ENCODE measurements around the gene SLC35G2. TPM values are rescaled to one million over a fixed set of nuclear protein-coding genes. Genes with fewer than 3 reads are reported as not detected.

Gene SLC35G2
- total RNA-seq, 1 experiment from 2014 or later, result 6.6 TPM

DNA sequence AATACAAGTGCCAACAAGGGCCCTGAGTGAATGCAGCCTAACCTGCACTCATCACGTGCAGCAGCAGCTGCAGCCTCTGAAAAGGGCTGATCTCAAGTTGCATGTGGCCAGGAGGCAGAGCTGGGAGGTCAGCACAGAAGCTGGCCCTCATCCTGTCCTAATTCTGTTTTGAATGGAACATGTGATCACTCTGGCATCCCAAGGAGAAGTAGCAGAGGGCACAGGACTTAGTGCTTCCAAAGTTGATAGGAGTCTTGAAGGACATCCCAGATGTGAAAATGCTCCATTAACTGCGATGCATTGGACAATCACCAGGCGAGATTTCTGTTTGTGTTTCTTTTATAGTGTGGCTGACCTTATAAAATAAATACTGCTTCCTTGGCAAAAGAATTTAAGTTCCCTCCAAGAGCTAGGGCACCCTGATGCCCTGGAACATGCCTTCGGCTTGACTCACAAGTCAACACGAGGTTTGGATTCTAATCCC is 35.2 kb upstream of the SLC35G2 start:
- Histone ChIP-seq H4K8ac (replicated peaks; ENCODE audit: insufficient read length, low read depth, low read length) (no peak overlapping the region), H2BK12ac (ENCODE audit: insufficient read length, low read depth, low read length) (no peak overlapping the region), H4K5ac (ENCODE audit: insufficient read length, low read depth, low read length) (no peak overlapping the region), H3K4me1 (ENCODE audit: insufficient read depth, low read length) (0 out of 2 replicates have a peak, but pooled peaks cover 2% of the 10 kb centered on the region), H2AK5ac (ENCODE audit: insufficient read length, low read length) (no peak overlapping the region), H3K27ac (ENCODE audit: insufficient read length, low read depth, low read length) (no peak overlapping the region), H3K9me3 (ENCODE audit: control insufficient read depth, low read depth, low read length) (no peaks in the 10 kb centered on the region), H3K9ac (ENCODE audit: extremely low read depth, insufficient read length, low read length) (no peak overlapping the region), H3K56ac (ENCODE audit: insufficient read length, low read depth, low read length) (no peak overlapping the region), H2AFZ (ENCODE audit: low read length) (no peak overlapping the region), H3K23me2 (ENCODE audit: insufficient read length, low read depth, low read length, poor library complexity, severe bottlenecking) (no peaks in the 10 kb centered on the region), H3K18ac (ENCODE audit: insufficient read length, low read depth, low read length) (no peak overlapping the region), H3K4me2 (ENCODE audit: insufficient read depth, insufficient read length, low read length) (no peak overlapping the region), H4K91ac (ENCODE audit: insufficient read length, low read depth, low read length) (no peak overlapping the region), H3K4ac (ENCODE audit: low read depth, low read length) (no peak overlapping the region), H2BK20ac (ENCODE audit: low read depth, low read length, poor library complexity, severe bottlenecking) (no peak overlapping the region), H3K79me1 (ENCODE audit: insufficient read depth, low read depth, low read length, poor library complexity, severe bottlenecking) (no peaks in the 10 kb centered on the region), H3K27me3 (ENCODE audit: insufficient read depth, low read length) (no peaks in the 10 kb centered on the region), H4K20me1 (ENCODE audit: control insufficient read depth, insufficient read depth, insufficient read length) (no peaks in the 10 kb centered on the region), H3K23ac (ENCODE audit: insufficient read length, low read depth, low read length) (no peak overlapping the region), H2BK15ac (ENCODE audit: low read depth, low read length) (no peak overlapping the region), H3K79me2 (ENCODE audit: insufficient read depth, low read length) (no peaks in the 10 kb centered on the region), H3T11ph (ENCODE audit: low read length) (no peak overlapping the region), H3K14ac (ENCODE audit: insufficient read depth, low read length) (no peak overlapping the region), H2BK120ac (ENCODE audit: low read depth, low read length, poor library complexity, severe bottlenecking) (no peak overlapping the region), H2BK5ac (ENCODE audit: insufficient read length, low read length) (no peak overlapping the region)
- Mint-ChIP-seq H3K4me1 (peaks cover 10 to 15% of the 10 kb centered on the region in 2 experiments), H3K36me3 (ENCODE audit: insufficient read depth in 1 of 3, low read depth in 3 of 3) (no peaks in the 10 kb centered on the region), H3K4me3 (no peak overlapping the region), H3K27me3 (ENCODE audit: low read depth) (no peaks in the 10 kb centered on the region), H3K27ac (no peak overlapping the region), H3K9me3 (no peaks in the 10 kb centered on the region)
- TF ChIP-seq CTCF (conservative IDR thresholded peaks at IDR 0.05), result no peak
- no CpG with 5 or more reads among the region's 5 CpGs for WGBS (ENCODE audit: extremely low coverage, insufficient read length, low lambda C conversion rate)
- no peak for DNase-seq

Measured in H9 (cell line).